MM.1S (cell line): ENCODE measurements around the gene FOXP1.

Experiments
- DNase-seq: peaks from one replicate; pipeline ENCODE4 v3.0.0-alpha.2; 2015
- H2AFZ ChIP-seq: fragments of 300-600 bp; sonication (generic); 2 replicates; pipeline ENCODE4 v1.6.0; 2016; ENCODE audit warnings: antibody characterized with exemption, low read length
- H3F3A ChIP-seq: fragments of 300-600 bp; sonication (generic); 2 replicates; pipeline ENCODE4 v1.6.1; 2016; ENCODE audit warnings: mild to moderate bottlenecking, antibody characterized with exemption, low read length, moderate library complexity, mixed read lengths; ENCODE audit not compliant: insufficient read depth
- H3K27ac ChIP-seq: fragments of 300-600 bp; sonication (generic); 2 replicates; pipeline ENCODE4 v1.5.1; 2016; ENCODE audit warnings: mild to moderate bottlenecking, low read length
- H3K27me3 ChIP-seq: fragments of 300-600 bp; sonication (generic); replicated peaks from 2 replicates; pipeline ENCODE4 v1.6.0; 2016; ENCODE audit warnings: low read length; ENCODE audit not compliant: insufficient read depth
- H3K36me3 ChIP-seq: fragments of 300-600 bp; sonication (generic); replicated peaks from 2 replicates; pipeline ENCODE4 v1.6.1; 2016; ENCODE audit warnings: mild to moderate bottlenecking, low read length, mixed read lengths; ENCODE audit not compliant: insufficient read depth
- H3K4me1 ChIP-seq: fragments of 300-600 bp; sonication (generic); 2 replicates; pipeline ENCODE4 v1.6.1; 2016; ENCODE audit warnings: low read length, mixed read lengths
- H3K4me2 ChIP-seq: fragments of 300-600 bp; sonication (generic); 2 replicates; pipeline ENCODE4 v1.6.0; 2016; ENCODE audit warnings: low read depth, low read length
- H3K4me3 ChIP-seq: fragments of 300-600 bp; sonication (generic); 2 replicates; pipeline ENCODE4 v1.5.1; 2016; ENCODE audit warnings: low read length, mixed read lengths
- H3K79me2 ChIP-seq: fragments of 300-600 bp; sonication (generic); 2 replicates; pipeline ENCODE4 v1.6.1; 2016; ENCODE audit warnings: mixed run types, low read length, mixed read lengths
- H3K9ac ChIP-seq: fragments of 300-600 bp; sonication (generic); 2 replicates; pipeline ENCODE4 v1.6.1; 2016; ENCODE audit warnings: low read length, mixed read lengths
- H3K9me2 ChIP-seq: fragments of 300-600 bp; sonication (generic); replicated peaks from 2 replicates; pipeline ENCODE4 v1.6.1; 2016; ENCODE audit warnings: mild to moderate bottlenecking, low read length, mixed read lengths; ENCODE audit not compliant: insufficient read depth
- H3K9me3 ChIP-seq: fragments of 300-600 bp; sonication (generic); replicated peaks from 2 replicates; pipeline ENCODE4 v1.6.1; 2016; ENCODE audit warnings: mild to moderate bottlenecking, low read length, mixed read lengths; ENCODE audit not compliant: insufficient read depth
- H4K20me1 ChIP-seq: fragments of 300-600 bp; sonication (generic); 2 replicates; pipeline ENCODE4 v1.6.1; 2016; ENCODE audit warnings: mild to moderate bottlenecking, low read length, moderate library complexity, mixed read lengths; ENCODE audit not compliant: insufficient read depth
- CTCF ChIP-seq: fragments of 300-600 bp; sonication (generic); IDR thresholded peaks from 2 replicates; pipeline ENCODE4 v1.5.1; 2016; ENCODE audit warnings: antibody characterized with exemption, low read length, mixed read lengths
- EZH2 ChIP-seq: fragments of 300-600 bp; sonication (generic); optimal IDR thresholded peaks from 2 replicates; pipeline ENCODE3; 2017; ENCODE audit warnings: low read depth, mild to moderate bottlenecking, antibody characterized with exemption, low read length, mixed read lengths
- EZH2phosphoT487 ChIP-seq: fragments of 300-600 bp; sonication (generic); IDR thresholded peaks from 2 replicates; pipeline ENCODE4 v1.6.1; 2018; ENCODE audit warnings: antibody characterized with exemption, low read length

Gene FOXP1

GRCh38 chr3:71162221-71162620, 421.3 kb downstream of the FOXP1 start:
- Histone ChIP-seq H3K27me3 (no peaks in the 10 kb centered on the region), H3K9me3 (no peaks in the 10 kb centered on the region), H3K36me3 (no peaks in the 10 kb centered on the region), H3K9ac (no peak overlapping the region), H3K9me2 (no peaks in the 10 kb centered on the region), H3F3A (no peaks in the 10 kb centered on the region), H3K4me2 (no peak overlapping the region), H3K4me1 (peaks cover 11% of the 10 kb centered on the region; the same call in 1 of the 2 replicates), H3K27ac (no peak overlapping the region), H2AFZ (no peak overlapping the region), H3K79me2 (no peaks in the 10 kb centered on the region), H4K20me1 (no peaks in the 10 kb centered on the region), H3K4me3 (no peak overlapping the region)
- TF ChIP-seq CTCF (no peak), EZH2 (no peak), EZH2phosphoT487 (no peak)
- no peak for DNase-seq

GRCh38 chr3:71160785-71161546, 422.6 kb downstream of the FOXP1 start:
- H3K79me2 ChIP-seq, result no peaks in the 10 kb centered on the region

GRCh38 chr3:71156062-71156665, 427.4 kb downstream of the FOXP1 start:
- Histone ChIP-seq H3K9ac (no peak overlapping the region), H2AFZ (no peak overlapping the region), H3F3A (no peaks in the 10 kb centered on the region), H3K36me3 (no peaks in the 10 kb centered on the region), H3K79me2 (no peaks in the 10 kb centered on the region), H3K9me2 (no peaks in the 10 kb centered on the region), H3K4me1 (peaks cover 5% of the 10 kb centered on the region; the same call in 1 of the 2 replicates), H3K4me2 (no peak overlapping the region), H3K27ac (no peak overlapping the region), H4K20me1 (no peaks in the 10 kb centered on the region), H3K9me3 (no peaks in the 10 kb centered on the region), H3K4me3 (no peak overlapping the region), H3K27me3 (no peaks in the 10 kb centered on the region)
- TF ChIP-seq EZH2phosphoT487 (no peak), EZH2 (no peak), CTCF (no peak)
- no peak for DNase-seq

More at GRCh38 chr3:71160785-71161546, 422.6 kb downstream of the FOXP1 start:
- Histone ChIP-seq H3K27ac (peak overlapping the region; percentile 12; the same call in 1 of the 2 replicates), H3K36me3 (no peaks in the 10 kb centered on the region), H3K27me3 (no peaks in the 10 kb centered on the region), H3K9ac (no peak overlapping the region), H3K4me2 (no peak overlapping the region), H3K4me1 (peaks cover 11% of the 10 kb centered on the region; the same call in 1 of the 2 replicates), H3K4me3 (no peak overlapping the region), H3K9me3 (no peaks in the 10 kb centered on the region), H3F3A (no peaks in the 10 kb centered on the region), H4K20me1 (no peaks in the 10 kb centered on the region), H2AFZ (peak overlapping the region; percentile 28), H3K9me2 (no peaks in the 10 kb centered on the region)
- peak; percentile 53 for DNase-seq
- TF ChIP-seq EZH2phosphoT487, result no peak
- TF ChIP-seq CTCF, result no peak
- no peak for TF ChIP-seq EZH2
